GM12872 (cell line): Measurements from ENCODE around the gene C1orf115.

ENCODE experiments used
- TF ChIP-seq, protein P1 (sequence below): IDR thresholded peaks from 3 replicates; pipeline ENCODE4 v1.5.1; 2011; ENCODE audit warnings: low read depth, mild to moderate bottlenecking, low read length, moderate library complexity; ENCODE audit not compliant: insufficient read depth

C1orf115 gene

DNA sequence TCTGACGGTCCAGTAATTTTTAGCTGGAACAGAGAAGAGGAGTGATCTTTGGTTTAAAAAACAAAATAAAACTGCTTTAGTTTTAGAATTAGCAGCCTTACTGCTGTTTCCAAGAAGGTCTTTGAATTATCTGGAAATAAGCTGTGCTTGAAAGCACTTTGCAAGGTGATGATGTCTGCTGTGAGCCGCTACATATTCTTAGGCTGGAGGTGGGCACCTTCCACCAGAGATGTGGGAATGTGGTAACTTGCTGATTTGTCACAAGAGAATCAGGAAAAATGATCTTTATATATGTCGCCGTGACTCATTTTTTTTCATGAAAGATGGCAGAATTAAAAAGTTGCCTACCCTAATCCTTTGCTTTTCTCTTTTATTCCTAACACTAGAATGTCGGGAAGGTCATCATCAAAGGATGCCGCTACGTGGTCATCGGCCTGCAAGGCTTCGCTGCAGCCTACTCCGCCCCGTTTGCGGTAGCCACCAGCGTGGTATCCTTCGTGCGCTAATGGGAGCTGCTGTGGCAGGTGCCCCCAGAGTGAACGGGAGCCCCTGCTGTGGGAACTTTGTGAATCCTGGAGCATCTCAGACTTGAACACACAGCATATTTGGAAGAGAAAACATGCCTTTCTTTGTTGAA lies 6.2 kb downstream of the C1orf115 start:
- TF ChIP-seq, protein P1, sequence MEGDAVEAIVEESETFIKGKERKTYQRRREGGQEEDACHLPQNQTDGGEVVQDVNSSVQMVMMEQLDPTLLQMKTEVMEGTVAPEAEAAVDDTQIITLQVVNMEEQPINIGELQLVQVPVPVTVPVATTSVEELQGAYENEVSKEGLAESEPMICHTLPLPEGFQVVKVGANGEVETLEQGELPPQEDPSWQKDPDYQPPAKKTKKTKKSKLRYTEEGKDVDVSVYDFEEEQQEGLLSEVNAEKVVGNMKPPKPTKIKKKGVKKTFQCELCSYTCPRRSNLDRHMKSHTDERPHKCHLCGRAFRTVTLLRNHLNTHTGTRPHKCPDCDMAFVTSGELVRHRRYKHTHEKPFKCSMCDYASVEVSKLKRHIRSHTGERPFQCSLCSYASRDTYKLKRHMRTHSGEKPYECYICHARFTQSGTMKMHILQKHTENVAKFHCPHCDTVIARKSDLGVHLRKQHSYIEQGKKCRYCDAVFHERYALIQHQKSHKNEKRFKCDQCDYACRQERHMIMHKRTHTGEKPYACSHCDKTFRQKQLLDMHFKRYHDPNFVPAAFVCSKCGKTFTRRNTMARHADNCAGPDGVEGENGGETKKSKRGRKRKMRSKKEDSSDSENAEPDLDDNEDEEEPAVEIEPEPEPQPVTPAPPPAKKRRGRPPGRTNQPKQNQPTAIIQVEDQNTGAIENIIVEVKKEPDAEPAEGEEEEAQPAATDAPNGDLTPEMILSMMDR: no peak

DNA sequence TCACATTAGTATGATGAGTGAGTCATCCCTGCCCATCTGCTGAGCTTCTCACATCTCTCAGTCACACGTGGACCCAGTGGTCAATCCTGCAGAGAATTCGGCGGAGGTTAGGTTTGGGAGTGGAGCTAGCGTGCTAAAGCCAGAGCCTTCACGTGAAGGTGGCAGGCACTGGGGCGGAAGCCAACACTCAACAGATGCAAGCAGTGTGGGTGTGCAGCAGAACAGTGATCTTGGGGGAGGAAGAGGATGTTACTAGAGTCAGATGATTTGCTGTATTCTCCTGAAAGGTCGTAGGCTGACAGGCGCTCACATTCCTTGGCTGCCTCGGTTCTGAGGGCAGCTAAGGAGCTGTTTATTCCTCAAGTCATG lies 6.7 kb downstream of the C1orf115 start:
- TF ChIP-seq, protein P1: no peak

DNA sequence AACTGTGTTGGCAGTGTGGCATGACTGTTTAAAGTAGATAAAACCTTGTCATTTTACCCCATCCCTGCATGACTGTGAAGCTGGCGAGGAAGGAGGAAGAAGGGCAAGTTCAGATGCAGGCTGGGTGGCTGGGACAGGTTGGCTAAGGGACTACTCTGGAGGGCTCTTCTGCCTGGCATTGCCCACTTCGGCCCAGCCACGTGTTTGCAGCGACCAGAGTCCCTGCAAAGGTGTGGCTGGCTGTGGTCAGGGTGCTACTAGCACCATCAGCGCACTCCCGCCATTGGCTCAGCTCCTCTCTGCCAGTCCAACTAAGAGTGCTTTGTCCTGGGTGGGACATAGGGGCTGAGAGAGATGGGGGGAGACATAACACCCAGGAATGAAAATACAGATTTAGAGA lies 7.2 kb downstream of the C1orf115 start:
- TF ChIP-seq, protein P1: no peak

DNA sequence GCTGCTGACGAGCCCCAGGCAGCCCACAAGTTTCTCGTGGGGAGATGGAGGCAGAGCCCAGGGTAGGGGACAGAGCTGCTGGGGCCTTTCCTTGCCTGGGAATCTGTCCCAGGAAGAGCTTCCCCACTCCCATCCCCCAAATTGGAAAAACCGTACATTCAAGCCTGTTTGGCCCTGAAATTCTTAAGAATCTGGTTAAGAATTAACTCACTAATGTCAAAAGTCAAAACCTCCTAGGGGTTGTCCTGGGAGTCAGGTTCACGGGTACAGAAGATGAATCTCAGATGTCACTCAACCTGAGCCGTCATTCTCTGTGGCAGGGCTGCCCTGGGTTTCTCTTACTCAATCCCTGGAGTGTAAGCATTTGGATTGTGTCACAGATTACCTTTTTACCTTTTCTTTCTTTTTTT lies 8.4 kb downstream of the C1orf115 start:
- TF ChIP-seq, protein P1: no peak

GRCh38 chr1:220699044-220699443 lies 8.9 kb downstream of the C1orf115 start:
- TF ChIP-seq, protein P1: no peak

- TF ChIP-seq, protein P1: no peak
These were observed 10.5 kb downstream of the C1orf115 start for GRCh38 chr1:220700556-220701179.

DNA sequence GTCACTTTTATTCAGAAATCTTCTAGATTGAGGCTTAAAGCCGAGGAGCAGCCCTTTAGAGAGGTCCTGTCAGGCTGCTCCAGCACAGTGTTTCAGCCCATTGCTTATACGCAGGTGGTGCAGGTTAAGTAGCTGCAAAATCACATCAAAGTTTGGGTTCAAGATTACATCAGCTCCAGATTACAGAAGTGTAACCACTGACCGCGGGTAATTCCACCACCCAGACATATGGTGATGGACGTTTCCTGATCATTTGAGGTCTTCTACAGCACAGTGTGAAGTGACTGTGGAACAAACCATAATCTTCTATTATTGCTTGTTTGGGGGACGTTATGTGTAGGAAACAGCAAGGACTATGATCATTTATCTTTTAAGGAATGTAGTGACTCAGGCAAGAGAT lies 11.8 kb downstream of the C1orf115 start:
- TF ChIP-seq, protein P1: no peak
